RPMI8226 (cell line): ENCODE results near the gene TPR.

Experiments used
- DNase-seq: peaks from one replicate; pipeline ENCODE4 v3.0.0-alpha.2; 2015

The TPR gene

DNA sequence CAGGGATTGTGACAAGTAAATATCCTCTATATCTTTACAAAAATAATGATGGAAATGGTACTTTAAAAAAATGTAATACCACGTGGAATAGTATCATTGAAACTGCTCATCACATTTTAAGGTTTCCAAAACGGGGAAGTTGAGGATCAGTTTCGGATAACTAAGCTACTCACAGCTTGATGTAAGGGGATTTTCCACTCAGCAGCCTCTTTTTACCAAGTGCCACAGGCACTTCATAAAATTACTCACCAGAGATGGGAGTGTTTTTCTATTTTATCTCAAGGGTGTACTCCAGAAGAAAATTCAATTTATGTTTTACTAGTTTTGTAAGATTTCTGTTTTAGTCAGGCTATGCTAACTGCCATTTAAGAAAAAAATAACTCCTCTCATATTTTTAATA lies 91.7 kb downstream of the TPR start:
- DNase-seq = no peak

GRCh38 chr1:186282466-186282865 lies 92.6 kb downstream of the TPR start:
- no peak for DNase-seq

GRCh38 chr1:186275822-186276221 lies 99.2 kb downstream of the TPR start:
- DNase-seq = no peak

GRCh38 chr1:186272486-186272885 lies 102.6 kb downstream of the TPR start:
- no peak for DNase-seq

- no peak for DNase-seq
Measured at GRCh38 chr1:186271032-186271431, 104.0 kb downstream of the TPR start.
